Esophagus squamous epithelium (tissue), 5 donors: ENCODE results near the gene IFI44L. TPM values are rescaled to one million over a fixed set of nuclear protein-coding genes. Genes with fewer than 3 reads are reported as not detected.
A peak's percentile ranks its signal among the peaks of the same experiment; 100 is the strongest.

Source experiments
- DNase-seq: peaks from one replicate; lab custom pipeline; 2025; lab: John Stamatoyannopoulos, UW
- H3K27ac ChIP-seq, 4 donors: fragments of 200-600 bp; sonication (generic); one replicate each; pipeline ENCODE4 v1.5.1; 2016 to 2019; ENCODE audit warnings: mild to moderate bottlenecking in 1 of 4
- H3K27me3 ChIP-seq, 4 donors: fragments of 200-600 bp; sonication (generic); 1 replicate in 3 of 4; 2 replicates in 1 of 4; pipeline versions ENCODE4 v1.5.1 to v1.6.0; 2017 to 2021; ENCODE audit warnings: antibody characterized with exemption in 1 of 4
- H3K36me3 ChIP-seq, 3 donors: fragments of 200-600 bp; sonication (generic); one replicate each; pipeline ENCODE4 v1.5.1; 2016 to 2019
- H3K4me1 ChIP-seq, 3 donors: fragments of 200-600 bp; sonication (generic); one replicate each; pipeline ENCODE4 v1.5.1; 2017 to 2019
- H3K4me3 ChIP-seq, 4 donors: fragments of 200-600 bp; sonication (generic); 1 replicate in 3 of 4; 2 replicates in 1 of 4; pipeline ENCODE4 v1.5.1; 2016 to 2019; ENCODE audit warnings: mild to moderate bottlenecking in 2 of 4, moderate library complexity in 1 of 4
- H3K9me3 ChIP-seq, 3 donors: fragments of 200-600 bp; sonication (generic); one replicate each; pipeline ENCODE4 v1.5.1; 2016 to 2019
- CTCF ChIP-seq, 6 experiments: fragments of 450-650 bp in 4 of 6; fragments of 200-600 bp in 2 of 6; sonication (generic) in 2 of 6; IDR thresholded peaks; one replicate each; pipeline ENCODE4 v1.5.1; 2016 to 2019; ENCODE audit warnings: antibody characterized with exemption in 6 of 6, mild to moderate bottlenecking in 4 of 6, moderate library complexity in 4 of 6
- POLR2A ChIP-seq, 4 donors: fragments of 450-650 bp; IDR thresholded peaks; one replicate each; pipeline ENCODE4 v1.6.1; 2017; ENCODE audit warnings: antibody characterized with exemption in 4 of 4, mild to moderate bottlenecking in 4 of 4, moderate library complexity in 3 of 4
- WGBS, 2 donors: methylation state at CpG; one replicate each; pipeline ENCODE4 v1.1.5; 2018; 5-methylcytosine and 5-hydroxymethylcytosine counted together
- intact Hi-C: fragments of 100-400 bp; cut with DNase I; formaldehyde crosslinking; loops from one replicate; pipeline ENCODE4 v1.15.0; 2022
- total RNA-seq, 4 donors: library from RNA; depleted of rRNA; stranded (reverse); fragments of >200 nt; gene quantifications; one replicate each; pipeline ENCODE4 v1.1.0, GENCODE V29; 2016
- donor health status: DM: yes; HTN: yes; CAD: no.

The IFI44L gene
- total RNA-seq, 4 donors from 2014 or later: 0.11 to 13.6 (median 4.4) TPM

- H3K4me3 ChIP-seq: no peak overlapping the region
- no peaks in the 10 kb centered on the region for H3K27me3 ChIP-seq
- peaks cover 0 to 5% (median 0%) of the 10 kb centered on the region in 3 donors for H3K36me3 ChIP-seq
- TF ChIP-seq POLR2A (IDR thresholded peaks at IDR 0.05) (no peak), CTCF (IDR thresholded peaks at IDR 0.05) (no peak)
- no peak overlapping the region for H3K27ac ChIP-seq
- H3K4me1 ChIP-seq: no peaks in the 10 kb centered on the region
- no peak for DNase-seq
- intact Hi-C loops: no loop called here
- no peaks in the 10 kb centered on the region for H3K9me3 ChIP-seq
Observed at GRCh38 chr1:78668427-78668826, 48.2 kb downstream of the IFI44L start.

DNA sequence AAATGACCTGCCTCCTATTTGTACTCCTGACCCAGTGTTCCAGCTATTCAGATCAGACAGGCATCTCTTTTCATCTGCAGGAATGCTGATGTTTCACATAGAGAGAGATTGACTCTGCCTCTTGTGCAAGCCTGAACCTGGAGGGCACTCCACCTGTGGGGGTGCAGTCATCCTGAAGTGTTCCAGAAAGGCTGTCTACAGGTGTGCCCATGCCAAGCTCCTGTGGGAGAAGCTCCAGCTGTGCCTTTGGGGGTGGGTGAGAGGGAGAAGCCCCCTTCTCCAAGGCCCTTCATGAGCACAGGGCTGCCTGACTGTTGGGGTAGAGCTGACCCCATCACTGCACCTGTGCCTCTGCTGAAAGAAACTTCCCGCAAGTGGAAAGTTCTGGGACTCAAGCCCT, 52.2 kb downstream of the IFI44L start:
- TF ChIP-seq POLR2A (IDR thresholded peaks at IDR 0.05) (no peak), CTCF (IDR thresholded peaks at IDR 0.05) (no peak)
- H3K27ac ChIP-seq: no peak overlapping the region
- no peaks in the 10 kb centered on the region for H3K4me1 ChIP-seq
- DNase-seq: no peak
- no peaks in the 10 kb centered on the region for H3K36me3 ChIP-seq
- no peak overlapping the region for H3K4me3 ChIP-seq
- no peaks in the 10 kb centered on the region for H3K9me3 ChIP-seq
- intact Hi-C loops: loop anchor here (5.0 kb wide), 1 partner anchor 55 kb away; no protein-coding TSS in a partner anchor
- H3K27me3 ChIP-seq: no peaks in the 10 kb centered on the region
- WGBS, 2 donors: 100% methylated on average over 1 of the region's 1 CpG; no CpG with 5 or more reads in 1 of the 2 donors

- Histone ChIP-seq H3K27me3 (no peaks in the 10 kb centered on the region), H3K36me3 (no peaks in the 10 kb centered on the region), H3K27ac (no peak overlapping the region), H3K9me3 (no peaks in the 10 kb centered on the region), H3K4me1 (no peaks in the 10 kb centered on the region), H3K4me3 (no peak overlapping the region)
- TF ChIP-seq POLR2A (IDR thresholded peaks at IDR 0.05) (no peak), CTCF (IDR thresholded peaks at IDR 0.05) (no peak)
- no peak for DNase-seq
- intact Hi-C loops: loop anchor here (5.0 kb wide), 1 partner anchor 56 kb away; no protein-coding TSS in a partner anchor
- 90 to 94% methylated on average over 3 to 5 of the region's 5 CpGs for WGBS, 2 donors
Observed at GRCh38 chr1:78673120-78673519, 52.9 kb downstream of the IFI44L start.

DNA sequence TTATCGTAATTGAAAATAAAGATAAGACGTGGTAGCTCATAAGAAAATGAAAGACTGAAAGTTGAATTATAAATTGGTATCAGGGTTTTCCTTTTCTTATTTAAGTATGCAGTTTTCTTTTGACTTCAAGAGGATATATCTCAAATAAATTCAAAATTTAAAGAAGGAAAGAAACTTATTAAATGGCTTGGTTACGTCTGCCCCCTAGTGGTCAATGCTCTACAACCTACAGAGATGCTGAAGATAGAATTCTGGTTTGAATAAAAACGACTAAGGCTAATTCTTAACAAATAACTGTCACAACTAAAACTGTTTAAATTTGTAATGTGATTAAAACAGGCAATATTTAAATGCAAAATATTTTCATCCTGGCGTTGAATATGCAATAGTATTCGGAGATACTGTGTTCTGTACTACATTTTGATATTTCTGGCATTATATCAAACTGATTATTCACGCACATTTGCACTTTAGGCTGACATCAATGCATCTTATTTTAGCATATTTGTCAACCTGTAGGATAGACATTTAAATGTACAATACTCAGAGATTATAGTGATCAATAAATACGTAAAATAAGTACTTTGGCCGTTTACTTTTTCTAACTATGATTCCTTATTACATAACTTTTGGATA, 56.2 kb downstream of the IFI44L start:
- no peak overlapping the region for H3K4me3 ChIP-seq
- intact Hi-C loops: no loop called here
- no peaks in the 10 kb centered on the region for H3K36me3 ChIP-seq
- no peaks in the 10 kb centered on the region for H3K4me1 ChIP-seq
- WGBS, 2 donors: 38 to 44% methylated on average over 9 of the region's 9 CpGs
- no peak overlapping the region for H3K27ac ChIP-seq
- H3K9me3 ChIP-seq: no peaks in the 10 kb centered on the region
- DNase-seq: no peak
- peaks cover 0 to 3% (median 0%) of the 10 kb centered on the region in 4 donors for H3K27me3 ChIP-seq
- TF ChIP-seq POLR2A (IDR thresholded peaks at IDR 0.05) (no peak), CTCF (IDR thresholded peaks at IDR 0.05) (peak; percentile 68 to 89 (median 76))

GRCh38 chr1:78676993-78677392, 56.7 kb downstream of the IFI44L start:
- WGBS, 2 donors: 66 to 71% methylated on average over 3 of the region's 3 CpGs
- Histone ChIP-seq H3K27me3 (peaks cover 0 to 3% (median 0%) of the 10 kb centered on the region in 4 donors), H3K4me3 (no peak overlapping the region), H3K9me3 (no peaks in the 10 kb centered on the region), H3K27ac (no peak overlapping the region), H3K36me3 (no peaks in the 10 kb centered on the region), H3K4me1 (no peaks in the 10 kb centered on the region)
- TF ChIP-seq CTCF (IDR thresholded peaks at IDR 0.05) (no peak), POLR2A (IDR thresholded peaks at IDR 0.05) (no peak)
- no peak for DNase-seq
- intact Hi-C loops: no loop called here
